Heart right ventricle (tissue), 16 donors: Measurements from ENCODE around the gene EFR3B. TPM values are rescaled to one million over a fixed set of nuclear protein-coding genes. Genes with fewer than 3 reads are reported as not detected.
"Not testable (repeated sequence)": the region's sequence is repeated elsewhere in the genome, so short reads cannot be mapped to it uniquely, and the experiment has no call there.

Experiments
- ATAC-seq, 8 donors: fragments of 200-7000 bp; cut with Tn5 transposase; one replicate each; pipeline ENCODE4 v1.9.1; 2020; ENCODE audit warnings: mild to moderate bottlenecking in 8 of 8, moderate library complexity in 8 of 8, moderate number of reproducible peaks in 1 of 8
- DNase-seq, 2 donors: peaks; one replicate each; pipeline ENCODE4 v3.0.0-alpha.2; 2020
- H3K27ac ChIP-seq, 10 donors: fragments of 200-600 bp; sonication (generic) in 2 of 10; one replicate each; pipeline versions ENCODE4 v1.5.0 to v1.8.0; 2020 to 2022; ENCODE audit warnings: mild to moderate bottlenecking in 3 of 10
- H3K27me3 ChIP-seq, 7 donors: fragments of 200-600 bp; one replicate each; pipeline ENCODE4 v1.8.0; 2021 to 2022; ENCODE audit warnings: mild to moderate bottlenecking in 2 of 7
- H3K36me3 ChIP-seq, 9 donors: fragments of 200-600 bp; sonication (generic) in 1 of 9; one replicate each; pipeline versions ENCODE4 v1.5.0 to v1.8.0; 2020 to 2022; ENCODE audit warnings: mild to moderate bottlenecking in 2 of 9
- H3K4me1 ChIP-seq, 9 donors: fragments of 200-600 bp; sonication (generic) in 1 of 9; one replicate each; pipeline versions ENCODE4 v1.5.0 to v1.8.0; 2020 to 2022; ENCODE audit warnings: mild to moderate bottlenecking in 4 of 9
- H3K4me3 ChIP-seq, 10 donors: fragments of 200-600 bp; sonication (generic) in 2 of 10; one replicate each; pipeline versions ENCODE4 v1.5.0 to v1.8.0; 2020 to 2022; ENCODE audit warnings: mild to moderate bottlenecking in 7 of 10, moderate library complexity in 2 of 10
- H3K9me3 ChIP-seq, 11 donors: fragments of 200-600 bp in 10 of 11; sonication (generic) in 2 of 11; one replicate each; pipeline versions ENCODE4 v1.5.0 to v1.8.0; 2013 to 2022; ENCODE audit warnings: mild to moderate bottlenecking in 2 of 11, control low read depth in 1 of 11, moderate library complexity in 1 of 11
- WGBS, 2 donors: extraction: QIAGEN DNeasy Blood & Tissue Kit; methylation state at CpG; one replicate each; pipeline ENCODE4 v1.1.7; 2013; ENCODE audit warnings: inconsistent platforms in 1 of 2; 5-methylcytosine and 5-hydroxymethylcytosine counted together
- intact Hi-C, 10 donors: fragments of 100-400 bp; cut with DNase I; formaldehyde crosslinking; loops; one replicate each; pipeline versions ENCODE4 v1.11.1 to v1.14.2; 2022
- polyA plus RNA-seq, 2 donors: library from polyadenylated mRNA; stranded (reverse); fragments of 200-250 nt; gene quantifications; one replicate each; pipeline ENCODE4 v1.2.3, GENCODE V29; 2013
- total RNA-seq, 10 donors: library from RNA; stranded (reverse); fragmentation: NEBNext Ultra II Directional in 3 of 10; extraction: Animal tissue kit (Norgen Biotek cat#: 25700) in 3 of 10; gene quantifications; one replicate each; pipeline versions ENCODE4 v1.2.1 to v1.2.4, GENCODE V29; 2021 to 2023
- TF ChIP-seq, protein P1 (sequence below), 9 donors: fragments of 200-600 bp; sonication (generic) in 2 of 9; IDR thresholded peaks; one replicate each; pipeline versions ENCODE4 v1.5.0 to v1.8.0; 2021 to 2022; ENCODE audit warnings: antibody characterized with exemption in 9 of 9, mild to moderate bottlenecking in 5 of 9, moderate library complexity in 1 of 9
- donor health status: Arrhythmogenic right ventricular cardiomyopathy.
- donor health status: ischemic (EF 13 %, LVEDD 7.1; RV severe dilation, severe dysfunction).
- donor health status: healthy with polysubstance abuse.
- donor health status: DM: no; HTN: yes; CAD: no.
- donor health status: DM: no; HTN: no; CAD: no.
- donor health status: ischemic (EF 25% LVEDD 6.9; RV normal size, moderate dysfunction).
- donor health status: ischemic (EF 25% LVEDD 5.7; RV mildly dilated, moderate dysfunction).
- donor health status: healthy.
- donor health status: DM: yes; HTN: yes; CAD: no.
- donor health status: Ischemic cardiomyopathy.
- donor health status: ischemic (EF 35%, LVEDD 5.7; RV mildly dilated, moderate dysfunction).
- donor health status: nonischemic (EF 11% LVEDD 7.7; RV severe dilation, severe dysfunction).
- donor health status: DM: yes; HTN: yes; CAD: no.
- donor health status: PGD.
- donor health status: ischemic (EF 29% LVEDD 5.4; RV normal size, mild dysfunction).
- donor health status: nonischemic (EF 23%, LVEDD 6.1; RV moderate dilation, normal function).

Gene EFR3B
- total and polyA plus RNA-seq, 12 donors, result 0.62 to 15.2 (median 7.0) TPM

GRCh38 chr2:25159949-25160348, 118.1 kb downstream of the EFR3B start:
- TF ChIP-seq, protein P1, sequence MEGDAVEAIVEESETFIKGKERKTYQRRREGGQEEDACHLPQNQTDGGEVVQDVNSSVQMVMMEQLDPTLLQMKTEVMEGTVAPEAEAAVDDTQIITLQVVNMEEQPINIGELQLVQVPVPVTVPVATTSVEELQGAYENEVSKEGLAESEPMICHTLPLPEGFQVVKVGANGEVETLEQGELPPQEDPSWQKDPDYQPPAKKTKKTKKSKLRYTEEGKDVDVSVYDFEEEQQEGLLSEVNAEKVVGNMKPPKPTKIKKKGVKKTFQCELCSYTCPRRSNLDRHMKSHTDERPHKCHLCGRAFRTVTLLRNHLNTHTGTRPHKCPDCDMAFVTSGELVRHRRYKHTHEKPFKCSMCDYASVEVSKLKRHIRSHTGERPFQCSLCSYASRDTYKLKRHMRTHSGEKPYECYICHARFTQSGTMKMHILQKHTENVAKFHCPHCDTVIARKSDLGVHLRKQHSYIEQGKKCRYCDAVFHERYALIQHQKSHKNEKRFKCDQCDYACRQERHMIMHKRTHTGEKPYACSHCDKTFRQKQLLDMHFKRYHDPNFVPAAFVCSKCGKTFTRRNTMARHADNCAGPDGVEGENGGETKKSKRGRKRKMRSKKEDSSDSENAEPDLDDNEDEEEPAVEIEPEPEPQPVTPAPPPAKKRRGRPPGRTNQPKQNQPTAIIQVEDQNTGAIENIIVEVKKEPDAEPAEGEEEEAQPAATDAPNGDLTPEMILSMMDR (IDR thresholded peaks at IDR 0.05), result no peak
- intact Hi-C loops, result no loop called here
- Histone ChIP-seq H3K27me3 (peaks cover 0 to 26% (median 20%) of the 10 kb centered on the region in 7 donors), H3K36me3 (peaks cover 0 to 10% (median 0%) of the 10 kb centered on the region in 9 donors), H3K4me1 (peaks cover 0 to 15% (median 0%) of the 10 kb centered on the region in 9 donors), H3K27ac (no peak overlapping the region), H3K4me3 (peak overlapping the region in 1 of 10 donors; percentile 60), H3K9me3 (peaks cover 0 to 4% (median 0%) of the 10 kb centered on the region in 11 donors)
- no peak for DNase-seq
- ATAC-seq, result peak in 1 of 8 donors; percentile 18
- 62% methylated on average over 8 of the region's 8 CpGs for WGBS, 2 donors

- no peak for DNase-seq
Measured at GRCh38 chr2:25160376-25160775, 118.5 kb downstream of the EFR3B start.

DNA sequence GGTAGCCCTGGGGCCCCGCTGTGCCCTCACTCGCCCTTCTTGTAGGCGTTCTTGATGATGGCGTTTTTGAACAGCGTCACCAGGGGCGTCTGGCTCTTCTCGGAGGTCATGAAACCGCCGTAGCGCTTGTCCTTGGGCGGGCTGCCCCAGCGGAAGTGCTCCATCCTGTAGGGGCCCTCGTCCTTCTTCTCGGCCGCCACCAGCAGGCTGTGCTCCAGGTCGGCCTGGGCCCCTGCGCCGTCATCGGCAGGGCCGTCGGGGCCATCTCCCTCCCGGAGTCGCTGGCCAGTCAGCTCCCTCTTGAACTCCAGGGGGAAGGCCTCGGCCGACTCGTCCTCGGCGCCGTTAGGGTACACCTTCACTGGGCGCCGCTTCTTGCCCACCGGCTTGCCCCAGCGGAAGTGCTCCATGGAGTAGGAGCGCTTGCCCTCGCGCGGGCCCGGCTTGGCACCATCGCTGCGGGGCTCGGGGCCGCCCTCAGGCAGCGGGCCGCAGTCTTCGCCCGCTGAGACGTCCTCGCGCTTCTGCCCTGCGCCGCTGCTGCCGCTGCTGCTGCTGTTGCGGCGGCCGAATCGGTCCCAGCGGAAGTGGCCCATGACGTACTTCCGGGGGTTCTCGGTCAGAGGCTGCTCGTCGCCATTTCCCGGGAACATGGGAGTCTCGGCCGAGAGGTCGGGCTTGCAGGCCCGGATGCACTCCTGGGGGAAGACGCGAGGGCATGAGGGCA, 119.3 kb downstream of the EFR3B start:
- H3K4me1 ChIP-seq, result peaks cover 0 to 15% (median 0%) of the 10 kb centered on the region in 9 donors
- WGBS, 2 donors, result 37 to 52% methylated on average over 44 to 69 of the region's 69 CpGs
- H3K9me3 ChIP-seq, result peaks cover 0 to 4% (median 0%) of the 10 kb centered on the region in 11 donors
- TF ChIP-seq, protein P1 (IDR thresholded peaks at IDR 0.05), result peak in 3 of 9 donors; percentile 5 to 13 (median 12)
- DNase-seq (peak; percentile 78 to 79), ATAC-seq (peak; percentile 47 to 83 (median 78))
- H3K27me3 ChIP-seq, result peaks cover 0 to 39% (median 32%) of the 10 kb centered on the region in 7 donors
- H3K27ac ChIP-seq, result peak overlapping the region in 9 of 10 donors; percentile 59 to 91 (median 72)
- no peaks in the 10 kb centered on the region for H3K36me3 ChIP-seq
- intact Hi-C loops, result no loop called here
- H3K4me3 ChIP-seq, result peak overlapping the region; percentile 29 to 66 (median 55)

More at GRCh38 chr2:25160376-25160775, 118.5 kb downstream of the EFR3B start:
- H3K9me3 ChIP-seq, result peaks cover 0 to 4% (median 0%) of the 10 kb centered on the region in 11 donors
- H3K36me3 ChIP-seq, result peaks cover 0 to 5% (median 0%) of the 10 kb centered on the region in 9 donors
- peak overlapping the region in 5 of 10 donors; percentile 35 to 66 (median 60) for H3K4me3 ChIP-seq
- intact Hi-C loops, result no loop called here
- H3K27me3 ChIP-seq, result peaks cover 0 to 31% (median 24%) of the 10 kb centered on the region in 7 donors
- TF ChIP-seq, protein P1 (IDR thresholded peaks at IDR 0.05), result no peak
- no peak for ATAC-seq
- 97 to 98% methylated on average over 10 of the region's 10 CpGs for WGBS, 2 donors
- H3K27ac ChIP-seq, result peak overlapping the region in 1 of 10 donors; percentile 70
- H3K4me1 ChIP-seq, result peaks cover 0 to 15% (median 0%) of the 10 kb centered on the region in 9 donors

GRCh38 chr2:25162061-25162460, 120.2 kb downstream of the EFR3B start:
- H3K4me1 ChIP-seq, result peaks cover 0 to 15% (median 0%) of the 10 kb centered on the region in 9 donors
- intact Hi-C loops, H3K36me3 ChIP-seq, DNase-seq, ATAC-seq, H3K9me3 ChIP-seq: not testable (repeated sequence)
- peak overlapping the region in 2 of 10 donors; percentile 86 to 88 for H3K27ac ChIP-seq
- H3K4me3 ChIP-seq, result peak overlapping the region in 1 of 10 donors; percentile 66
- WGBS, 2 donors, result 98 to 99% methylated on average over 7 of the region's 7 CpGs
- H3K27me3 ChIP-seq, result peaks cover 0 to 47% (median 38%) of the 10 kb centered on the region in 7 donors
